Peyer's patch (tissue), 4 donors: Measurements from ENCODE around the gene CLCNKA.
"Not testable (repeated sequence)": the region's sequence is repeated elsewhere in the genome, so short reads cannot be mapped to it uniquely, and the experiment has no call there.

Experiments
- POLR2A ChIP-seq, 2 donors: fragments of 450-650 bp; IDR thresholded peaks; one replicate each; pipeline ENCODE4 v1.5.1; 2017; ENCODE audit warnings: antibody characterized with exemption in 2 of 2, mild to moderate bottlenecking in 2 of 2, moderate library complexity in 2 of 2
- TF ChIP-seq, protein P1 (sequence below), 6 experiments: fragments of 450-650 bp in 4 of 6; fragments of 200-600 bp in 2 of 6; sonication (generic) in 1 of 6; IDR thresholded peaks; one replicate each; pipeline ENCODE4 v1.5.1; 2017 to 2019; ENCODE audit warnings: antibody characterized with exemption in 6 of 6, mild to moderate bottlenecking in 3 of 6, moderate library complexity in 1 of 6

GRCh38 chr1:16029003-16029268 is 7.1 kb downstream of the CLCNKA start:
- TF ChIP-seq, protein P1, sequence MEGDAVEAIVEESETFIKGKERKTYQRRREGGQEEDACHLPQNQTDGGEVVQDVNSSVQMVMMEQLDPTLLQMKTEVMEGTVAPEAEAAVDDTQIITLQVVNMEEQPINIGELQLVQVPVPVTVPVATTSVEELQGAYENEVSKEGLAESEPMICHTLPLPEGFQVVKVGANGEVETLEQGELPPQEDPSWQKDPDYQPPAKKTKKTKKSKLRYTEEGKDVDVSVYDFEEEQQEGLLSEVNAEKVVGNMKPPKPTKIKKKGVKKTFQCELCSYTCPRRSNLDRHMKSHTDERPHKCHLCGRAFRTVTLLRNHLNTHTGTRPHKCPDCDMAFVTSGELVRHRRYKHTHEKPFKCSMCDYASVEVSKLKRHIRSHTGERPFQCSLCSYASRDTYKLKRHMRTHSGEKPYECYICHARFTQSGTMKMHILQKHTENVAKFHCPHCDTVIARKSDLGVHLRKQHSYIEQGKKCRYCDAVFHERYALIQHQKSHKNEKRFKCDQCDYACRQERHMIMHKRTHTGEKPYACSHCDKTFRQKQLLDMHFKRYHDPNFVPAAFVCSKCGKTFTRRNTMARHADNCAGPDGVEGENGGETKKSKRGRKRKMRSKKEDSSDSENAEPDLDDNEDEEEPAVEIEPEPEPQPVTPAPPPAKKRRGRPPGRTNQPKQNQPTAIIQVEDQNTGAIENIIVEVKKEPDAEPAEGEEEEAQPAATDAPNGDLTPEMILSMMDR (IDR thresholded peaks at IDR 0.05), result not testable (repeated sequence)
- TF ChIP-seq POLR2A (IDR thresholded peaks at IDR 0.05), result not testable (repeated sequence)
